NCI-H345 treated with DMSO at 0.1 percent for 48 hours (cell line): Measurements from ENCODE around the gene ZC3HAV1.
"Not testable (repeated sequence)": the region's sequence is repeated elsewhere in the genome, so short reads cannot be mapped to it uniquely, and the experiment has no call there.

Experiments used
- DNase-seq: peaks from one replicate; lab custom pipeline; 2025; ENCODE audit not compliant: unreplicated experiment; lab: John Stamatoyannopoulos, UW

Gene ZC3HAV1

DNA sequence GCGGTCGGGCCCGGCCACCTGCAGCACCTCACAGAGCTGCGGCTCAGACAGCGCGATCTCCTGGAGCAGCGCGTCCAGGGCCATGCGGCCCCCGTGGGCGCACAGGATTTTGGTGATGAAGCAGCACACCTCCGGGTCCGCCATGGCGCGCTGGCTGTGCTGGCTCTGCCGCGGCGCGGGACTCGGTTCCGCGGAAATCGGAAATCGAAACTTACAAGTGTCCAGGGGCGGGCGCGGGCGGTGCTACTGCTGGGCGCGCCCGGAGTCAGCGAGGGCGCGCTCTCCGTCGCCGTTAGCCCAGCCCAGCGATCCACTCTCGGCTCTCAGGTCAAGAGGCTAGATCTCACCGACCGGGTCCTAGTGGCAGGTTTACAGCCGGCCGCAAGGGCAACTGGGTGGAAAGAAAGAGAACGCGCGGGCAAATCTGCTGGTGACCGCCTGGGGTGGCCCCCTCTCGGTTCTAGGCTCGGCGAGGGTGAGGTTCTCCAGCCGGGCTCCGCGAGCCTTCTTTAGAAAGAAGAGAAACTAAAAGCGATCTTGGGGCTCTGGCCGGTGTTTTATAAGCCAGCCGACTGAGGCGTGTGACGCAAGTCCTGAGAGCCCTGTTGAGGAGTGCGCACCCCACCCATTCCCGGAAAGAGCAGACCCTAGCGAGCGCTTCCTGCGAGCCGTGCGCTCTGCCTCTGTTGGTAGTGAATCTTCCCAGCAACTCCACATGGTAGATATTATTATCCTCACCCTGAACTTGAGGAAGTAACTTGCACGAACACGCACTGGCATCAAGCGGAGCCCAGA lies at the start of gene ZC3HAV1:
Gene ZC3HAV1, minus strand, starts transcription at position 533 of the 795 bp plus-strand sequence. Its CDS starts 389 bp downstream, at position 144.
- DNase-seq = peak; percentile 62

DNA sequence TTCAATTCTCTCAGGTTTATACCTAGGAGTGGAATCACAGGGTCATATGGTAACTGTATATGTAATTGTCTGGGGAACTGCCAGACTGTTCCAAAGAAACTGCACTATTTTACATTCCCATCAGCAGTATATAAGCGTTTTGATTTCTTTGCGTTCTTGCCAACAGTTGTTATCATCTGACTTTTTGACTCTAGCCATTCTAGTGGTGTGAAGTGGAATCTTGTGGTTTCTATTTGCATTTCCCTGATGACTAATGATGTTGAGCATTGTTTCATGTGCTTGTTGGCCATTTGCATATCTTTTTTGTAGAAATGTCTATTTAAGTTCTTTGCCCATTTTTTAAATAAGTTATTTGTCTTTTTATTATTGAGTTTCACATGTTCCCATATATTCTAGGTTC lies 44.3 kb upstream of the ZC3HAV1 start:
- DNase-seq = no peak

DNA sequence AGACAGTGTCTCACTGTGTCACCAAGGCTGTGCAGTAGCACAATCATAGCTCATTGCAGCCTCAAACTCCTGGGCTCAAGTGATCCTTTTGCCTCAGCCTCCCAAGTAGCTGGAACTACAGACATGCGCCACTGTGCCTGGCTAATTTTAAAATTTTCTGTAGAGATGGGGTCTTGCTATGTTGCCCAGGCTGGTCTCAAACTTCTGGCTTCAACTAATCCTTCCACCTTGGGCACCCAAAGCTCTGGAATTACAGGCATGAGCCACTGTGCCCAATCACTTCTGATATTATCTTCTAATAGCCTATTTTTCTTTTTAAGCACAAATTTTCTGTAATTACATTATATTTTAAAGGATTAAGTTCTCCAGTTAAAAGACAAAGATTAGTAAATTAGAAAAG lies 42.6 kb upstream of the ZC3HAV1 start:
- no peak for DNase-seq

DNA sequence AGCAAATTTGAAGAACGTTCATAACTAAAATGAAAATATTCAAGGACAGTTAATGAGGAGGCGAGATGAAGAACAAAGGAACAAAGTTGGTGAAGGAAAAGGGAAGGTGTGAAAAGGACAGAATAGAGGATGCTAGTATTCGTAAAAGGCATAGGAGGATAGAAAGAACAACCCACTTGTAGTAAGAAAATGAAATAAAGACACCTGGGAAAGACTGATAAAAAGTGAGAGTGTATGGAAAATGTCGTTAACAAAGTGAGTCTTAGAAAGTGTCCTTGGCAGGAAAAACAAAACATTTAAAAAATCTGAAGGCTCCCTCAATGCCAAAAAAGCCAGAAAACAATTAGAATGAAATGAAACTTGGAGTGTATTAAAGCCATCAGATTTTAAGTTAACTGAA lies 29.6 kb upstream of the ZC3HAV1 start:
- no peak for DNase-seq

DNA sequence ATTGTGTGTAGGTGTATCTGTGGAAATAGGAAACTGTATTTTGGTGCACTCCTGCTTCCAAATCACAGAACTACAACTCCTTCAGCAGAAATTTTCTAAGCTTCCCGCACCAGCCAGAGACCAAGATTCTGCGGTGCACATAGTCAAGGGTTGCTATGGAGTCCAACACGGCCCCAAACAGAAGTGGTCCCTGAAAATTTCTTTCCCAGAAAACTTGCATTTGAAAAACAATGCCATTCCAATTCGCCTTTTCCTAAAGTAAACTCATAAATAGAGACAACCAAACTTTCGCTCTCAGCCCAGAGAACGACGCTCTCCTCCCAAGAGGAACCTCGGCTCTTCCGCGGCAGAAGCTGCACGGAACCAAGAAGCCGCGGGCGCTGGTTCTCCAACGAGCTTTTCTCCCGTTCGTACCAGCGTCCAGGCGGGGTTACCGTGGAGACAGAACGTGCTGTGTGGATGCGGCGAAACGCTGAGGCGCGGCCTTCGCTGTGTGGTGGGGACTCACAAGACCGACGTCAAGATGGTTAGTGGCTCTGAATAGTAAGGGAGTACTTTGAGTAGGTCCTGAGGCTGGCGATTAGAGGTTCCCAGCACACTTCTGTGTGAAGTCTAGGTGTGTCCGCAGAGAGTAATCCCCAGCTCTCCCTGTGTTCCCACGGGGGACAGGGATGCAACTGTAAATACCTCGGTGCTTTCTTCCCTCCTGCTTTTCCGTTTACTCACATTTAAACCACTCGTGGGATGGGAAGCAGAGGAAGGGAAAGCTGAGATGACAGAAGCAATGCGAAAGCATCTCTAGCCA lies 24.0 kb upstream of the ZC3HAV1 start:
- peak; percentile 75 for DNase-seq

DNA sequence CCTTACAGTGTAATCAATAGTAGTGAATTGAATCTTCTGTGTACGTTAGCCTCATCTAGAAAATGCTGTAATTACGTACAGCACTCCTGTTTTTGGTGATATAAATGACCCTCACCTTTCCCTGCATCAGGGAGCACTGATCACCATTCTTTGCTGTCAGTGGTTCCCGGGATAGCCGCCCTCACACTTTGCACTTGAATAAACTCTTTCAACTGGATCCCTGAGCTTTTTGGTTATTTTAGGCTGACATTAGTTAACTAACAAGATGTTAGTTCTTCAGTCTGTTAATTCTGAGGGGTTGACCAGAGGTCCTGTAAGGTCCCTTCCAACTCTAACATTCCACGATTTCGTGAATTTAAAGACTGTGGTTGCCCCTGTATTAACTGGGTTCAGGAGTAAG lies 23.4 kb upstream of the ZC3HAV1 start:
- DNase-seq = no peak

DNA sequence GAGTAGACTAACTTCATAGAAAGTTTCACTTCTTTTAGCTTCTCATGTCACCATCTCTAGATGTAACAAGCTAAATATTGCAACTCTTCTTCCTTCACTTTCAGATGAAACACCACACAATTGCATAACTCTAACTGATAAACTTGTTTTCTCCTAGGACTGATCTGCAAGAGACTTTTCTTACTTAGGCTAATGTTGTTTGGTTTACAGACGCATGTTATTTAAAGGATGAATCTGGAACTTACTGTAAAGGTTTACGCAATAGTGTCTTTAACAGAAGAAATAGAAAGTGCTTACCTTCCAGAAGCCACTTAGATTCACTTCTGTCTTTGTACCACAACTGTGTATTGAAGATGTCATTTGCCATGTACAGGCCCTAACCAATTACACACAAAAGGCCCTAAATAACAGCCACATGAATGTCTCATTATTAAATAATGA lies 22.1 kb upstream of the ZC3HAV1 start:
- no peak for DNase-seq

DNA sequence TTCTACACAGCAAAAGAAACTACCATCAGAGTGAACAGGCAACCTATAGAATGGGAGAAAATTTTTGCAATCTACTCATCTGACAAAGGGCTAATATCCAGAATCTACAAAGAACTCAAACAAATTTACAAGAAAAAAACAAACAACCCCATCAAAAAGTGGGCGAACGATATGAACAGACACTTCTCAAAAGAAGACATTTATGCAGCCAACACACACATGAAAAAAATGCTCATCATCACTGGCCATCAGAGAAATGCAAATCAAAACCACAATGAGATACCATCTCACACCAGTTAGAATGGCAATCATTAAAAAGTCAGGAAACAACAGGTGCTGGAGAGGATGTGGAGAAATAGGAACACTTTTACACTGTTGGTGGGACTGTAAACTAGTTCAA lies 20.3 kb upstream of the ZC3HAV1 start:
- not testable (repeated sequence) for DNase-seq

DNA sequence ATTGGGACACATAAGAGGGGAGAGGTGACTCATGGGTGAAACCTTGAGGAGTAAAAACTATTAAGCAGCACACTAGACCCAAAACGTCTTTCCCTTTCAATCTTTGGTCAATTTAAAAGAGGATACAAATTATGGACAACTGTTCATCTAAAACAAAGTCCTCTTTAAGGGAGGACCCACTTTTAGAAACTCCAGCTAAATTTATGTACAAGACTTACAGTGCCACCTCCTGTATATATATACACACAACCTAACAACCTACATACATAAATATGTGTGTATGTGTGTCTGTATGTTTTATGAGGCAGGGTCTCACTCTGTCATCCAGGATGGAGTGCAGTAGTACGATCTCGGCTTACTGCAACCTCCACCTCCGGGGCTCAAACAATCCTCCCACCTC lies 18.1 kb upstream of the ZC3HAV1 start:
- DNase-seq = no peak

DNA sequence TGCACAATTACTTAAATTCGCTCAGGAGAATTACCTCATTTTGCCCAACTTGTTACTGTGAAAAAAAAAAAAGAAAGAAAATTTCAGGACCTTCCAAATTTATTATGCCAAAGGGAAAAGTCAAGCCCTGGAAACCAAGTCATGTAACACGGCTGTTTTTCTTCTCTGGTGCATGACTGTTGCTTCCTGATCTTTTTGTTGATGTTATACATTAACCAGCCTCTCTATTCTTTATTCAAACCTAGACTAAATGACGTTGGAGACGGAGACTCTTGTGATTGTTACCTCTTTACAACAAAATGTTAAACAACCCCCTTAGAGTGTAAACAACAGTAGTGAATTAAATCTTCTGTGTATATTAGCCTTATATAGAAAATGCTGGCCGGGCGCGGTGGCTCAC lies 16.1 kb upstream of the ZC3HAV1 start:
- DNase-seq = no peak

DNA sequence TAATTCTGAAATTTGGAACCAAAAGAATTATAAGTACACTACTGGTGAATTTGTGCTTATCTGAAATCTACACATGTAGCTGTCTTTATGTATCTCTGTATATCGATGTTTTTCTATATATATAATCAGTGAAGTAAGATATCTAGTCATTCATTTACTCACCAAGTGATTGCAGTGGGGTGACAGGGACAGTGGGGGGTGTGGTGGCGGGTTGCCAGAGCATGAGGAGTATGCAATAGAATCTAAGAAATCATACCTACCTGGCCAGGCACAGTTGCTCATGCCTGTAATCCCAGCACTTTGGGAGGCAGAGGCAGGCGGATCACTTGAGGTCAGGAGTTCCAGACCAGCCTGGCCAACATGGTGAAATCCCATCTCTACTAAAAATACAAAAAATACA lies 15.5 kb upstream of the ZC3HAV1 start:
- not testable (repeated sequence) for DNase-seq

DNA sequence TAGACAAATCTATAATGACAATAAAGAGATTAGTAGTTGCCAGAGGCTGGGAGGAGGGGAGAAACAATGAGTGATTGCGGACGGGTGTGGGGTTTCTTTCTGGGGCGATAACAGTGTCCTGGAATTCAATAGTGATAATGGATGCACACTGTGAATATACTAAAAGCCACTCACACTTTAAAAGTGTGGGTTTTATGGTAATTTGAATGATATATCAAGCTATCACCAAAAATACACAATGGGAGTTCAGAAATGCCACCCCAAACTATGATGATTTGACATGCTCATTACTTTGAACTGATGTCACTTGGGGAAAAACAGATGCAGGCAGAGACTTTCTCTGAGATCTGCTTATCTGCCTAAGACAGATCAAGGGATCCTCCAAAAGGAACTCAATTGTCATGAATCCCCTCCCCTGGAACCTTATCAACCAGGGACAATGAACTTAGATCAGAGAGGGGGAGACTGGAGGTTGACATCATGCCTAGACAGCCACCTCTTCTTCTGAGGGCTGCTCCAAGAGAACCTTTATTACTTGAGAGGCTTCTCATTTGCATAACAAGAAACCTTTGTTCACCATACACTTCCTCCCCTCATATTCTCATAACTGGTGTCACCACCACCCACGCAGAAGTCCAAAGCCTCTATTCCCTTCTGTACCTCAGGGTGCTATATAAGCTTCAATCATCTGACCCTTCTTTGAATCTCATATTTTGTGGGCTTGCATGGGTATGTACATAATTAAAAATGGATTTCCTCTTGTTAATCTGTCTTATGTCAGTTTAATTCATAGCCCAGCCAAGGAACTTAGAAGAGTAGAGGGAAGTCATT lies 14.8 kb upstream of the ZC3HAV1 start:
- no peak for DNase-seq

DNA sequence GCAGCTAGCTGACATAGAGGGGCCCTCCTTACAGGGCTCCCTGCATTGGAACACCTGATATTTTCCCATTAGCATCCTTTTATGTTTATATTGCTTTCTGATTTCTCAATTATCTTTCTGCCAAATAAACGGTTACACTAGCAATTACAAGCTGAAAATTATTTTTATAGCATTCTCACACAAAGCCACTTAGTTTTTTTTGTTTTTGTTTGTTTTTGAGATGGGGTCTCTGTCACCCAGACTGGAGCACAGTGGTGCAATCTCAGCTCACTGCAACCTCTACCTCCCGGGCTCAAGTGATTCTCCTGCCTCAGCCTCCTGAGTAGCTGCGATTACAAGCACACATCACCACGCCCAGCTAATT lies 9.9 kb upstream of the ZC3HAV1 start:
- no peak for DNase-seq

DNA sequence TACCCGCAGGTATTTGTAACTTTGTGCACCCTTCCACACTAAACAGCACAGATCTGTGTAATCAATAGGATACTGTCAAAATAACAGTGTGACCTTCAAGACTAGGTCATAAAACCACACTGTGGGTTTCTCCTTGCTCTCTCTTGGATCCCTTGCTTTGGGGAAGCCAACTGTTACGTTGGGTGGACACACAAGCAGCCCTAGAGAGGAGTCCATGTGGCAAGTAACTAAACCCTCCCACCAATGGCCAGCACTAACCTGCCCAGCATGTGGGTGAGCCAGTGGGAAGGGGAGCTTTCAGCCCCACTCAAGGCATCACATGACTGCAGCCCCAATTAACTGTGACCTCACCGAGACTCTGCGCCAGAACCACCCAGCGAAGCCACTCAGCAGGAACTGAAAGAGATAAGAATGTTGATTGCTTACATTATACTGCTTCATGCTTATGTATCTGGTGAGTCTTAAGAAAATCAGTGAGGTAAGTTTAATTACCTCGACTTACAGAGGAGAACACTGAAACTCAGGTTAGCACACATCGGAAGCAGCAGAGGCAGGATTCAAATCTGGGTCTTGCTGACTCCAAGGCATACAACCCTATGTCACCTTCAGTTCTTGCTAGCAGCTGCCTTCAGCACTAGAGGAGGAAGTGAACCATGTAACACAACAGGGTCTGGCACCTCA lies 9.4 kb upstream of the ZC3HAV1 start:
- peak; percentile 3 for DNase-seq

DNA sequence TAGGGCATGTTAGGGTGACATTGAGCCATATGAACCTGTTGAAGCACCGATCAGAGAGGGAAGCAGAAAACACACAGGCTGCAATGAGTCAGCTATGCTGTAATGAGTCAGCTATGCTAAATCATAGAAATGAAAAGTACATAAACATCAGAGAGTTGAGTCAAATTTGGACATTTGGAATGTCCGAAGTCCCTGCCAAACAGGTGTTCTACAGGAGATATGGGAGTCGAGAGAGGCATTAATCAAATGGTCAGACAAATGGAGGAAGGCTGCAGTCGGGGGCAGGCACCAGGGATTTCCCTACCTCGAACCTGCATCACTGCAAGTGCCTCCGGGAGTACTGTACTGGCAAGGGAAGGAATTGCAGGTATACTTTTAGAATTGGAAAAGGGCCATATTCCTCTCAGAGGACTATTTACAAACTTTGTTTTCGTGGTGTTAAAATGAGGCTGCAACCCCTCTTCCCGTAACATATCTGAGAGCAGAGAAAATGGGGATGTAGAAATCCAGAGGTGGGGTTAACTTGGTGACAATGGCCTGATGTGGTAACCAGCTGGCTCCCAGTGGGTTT lies 8.8 kb upstream of the ZC3HAV1 start:
- DNase-seq = no peak

DNA sequence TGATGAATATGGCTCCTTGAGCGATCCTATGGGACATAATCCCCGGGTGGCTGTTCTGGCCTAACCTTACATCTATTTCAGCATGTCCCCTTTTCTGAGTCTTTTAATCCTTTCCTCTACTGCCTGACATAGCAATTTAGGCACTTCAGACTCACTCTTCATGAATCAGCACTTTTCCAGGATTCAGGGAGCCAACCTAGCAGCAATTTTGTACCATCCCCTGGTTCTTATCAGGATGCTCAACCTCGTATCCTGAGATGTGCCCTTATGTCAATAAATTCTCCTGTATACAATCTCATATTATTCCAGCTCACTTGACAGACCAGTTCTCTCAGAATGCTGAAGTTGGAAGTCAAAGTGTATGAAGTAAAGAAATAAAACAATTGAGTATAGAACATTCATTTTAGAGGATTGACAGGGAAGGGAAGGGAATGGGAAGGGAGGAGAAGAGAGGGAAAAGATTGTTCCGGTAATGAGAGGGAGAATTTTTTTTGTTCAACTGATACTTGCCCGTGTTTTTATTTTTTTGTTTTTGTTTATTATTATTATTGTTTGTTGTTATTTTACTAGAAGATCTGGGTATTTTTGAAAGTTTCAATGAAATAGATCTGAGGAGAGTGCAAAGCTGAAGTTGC lies 8.2 kb upstream of the ZC3HAV1 start:
- no peak for DNase-seq

DNA sequence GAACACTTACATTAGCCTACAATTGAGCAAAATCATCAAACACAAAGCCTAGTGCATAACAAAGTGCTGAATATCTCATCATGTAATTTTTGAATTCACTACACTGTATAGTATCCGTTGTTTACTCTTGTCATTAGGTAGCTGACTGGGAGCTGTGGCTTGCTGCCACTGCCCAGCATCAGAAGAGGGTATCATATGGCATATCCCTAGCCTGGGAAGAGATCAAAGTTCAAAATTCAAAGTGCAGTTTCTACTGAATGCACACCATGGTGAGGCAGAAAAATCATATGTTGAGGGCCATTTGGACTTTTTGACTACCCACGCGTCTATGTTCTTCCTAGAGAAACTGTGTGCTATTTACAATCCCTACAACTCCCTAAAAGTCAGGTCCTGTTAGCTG lies 7.5 kb upstream of the ZC3HAV1 start:
- DNase-seq = no peak

DNA sequence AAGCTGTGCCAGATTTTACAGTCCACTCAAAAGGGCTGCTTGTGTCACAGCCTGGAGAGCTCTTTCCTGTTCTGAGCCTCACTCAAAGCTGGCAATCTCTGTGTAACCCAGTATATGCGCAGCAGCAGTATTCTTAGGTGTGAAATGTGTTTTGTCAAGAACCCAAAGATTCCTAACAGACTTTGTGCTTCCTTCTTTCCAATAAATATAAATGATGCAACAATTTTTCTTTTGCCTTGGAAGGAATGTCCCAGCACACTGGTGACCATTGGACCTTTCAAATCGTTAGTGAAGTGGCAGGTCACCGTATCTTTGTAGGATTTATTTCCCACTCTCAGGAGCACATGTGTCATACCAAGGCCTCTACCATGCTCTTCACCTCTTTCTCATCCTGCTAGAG lies 5.6 kb upstream of the ZC3HAV1 start:
- no peak for DNase-seq

DNA sequence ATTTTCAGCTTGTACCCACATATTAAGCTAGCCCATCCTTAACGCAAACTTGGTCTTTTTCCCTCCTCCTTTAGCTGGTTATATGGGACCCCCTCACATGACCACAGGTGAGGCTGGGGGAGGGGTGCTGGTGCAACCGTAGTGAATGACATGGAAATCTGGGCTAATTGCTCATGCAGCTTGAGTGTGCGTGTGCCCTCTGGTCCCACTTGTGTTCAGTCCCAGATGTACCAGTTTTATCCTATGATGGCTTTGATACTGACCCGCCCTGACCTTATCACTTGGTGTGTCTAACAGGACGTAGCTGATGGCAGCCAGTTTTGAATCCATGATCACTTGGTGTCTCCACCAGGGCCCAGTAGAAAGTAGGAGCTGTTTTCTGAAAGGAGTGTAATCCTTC lies 5.1 kb upstream of the ZC3HAV1 start:
- DNase-seq = no peak

DNA sequence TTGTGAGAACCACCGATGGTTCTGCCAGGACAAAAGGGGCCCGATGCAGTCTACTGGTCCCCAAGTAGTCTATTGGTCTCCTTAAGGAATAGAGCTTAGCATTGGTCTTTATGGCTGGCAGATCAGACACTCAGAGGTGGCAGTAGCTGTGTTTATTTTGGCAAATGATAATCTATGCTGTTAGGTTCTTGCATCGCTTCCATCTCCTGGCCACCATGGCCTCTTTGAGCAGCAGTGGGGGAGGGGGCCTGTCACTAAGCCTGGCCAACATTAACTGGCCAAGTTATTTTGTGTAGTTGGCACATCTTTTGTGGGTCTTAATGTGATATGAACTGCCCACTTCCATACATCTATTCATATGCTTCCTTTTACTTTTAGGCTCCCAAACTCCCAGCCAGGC lies 4.5 kb upstream of the ZC3HAV1 start:
- no peak for DNase-seq
